KMS-11 (cell line): ENCODE results near the gene POU2F3.

Experiments
- H2AFZ ChIP-seq: fragments of 200-600 bp; sonication (generic); 2 replicates; pipeline ENCODE4 v1.6.1; 2016; ENCODE audit warnings: antibody characterized with exemption, mixed run types, low read depth
- H3K27ac ChIP-seq: fragments of 200-600 bp; sonication (generic); 2 replicates; pipeline ENCODE4 v1.6.1; 2016; ENCODE audit warnings: mild to moderate bottlenecking, mixed run types
- H3K27me3 ChIP-seq: fragments of 200-600 bp; sonication (generic); 2 replicates; pipeline ENCODE4 v1.6.1; 2017; ENCODE audit warnings: mild to moderate bottlenecking, low read depth, mixed run types, moderate library complexity; ENCODE audit not compliant: insufficient read depth
- H3K36me3 ChIP-seq: fragments of 200-600 bp; sonication (generic); 2 replicates; pipeline ENCODE4 v1.6.1; 2017; ENCODE audit warnings: mild to moderate bottlenecking, mixed run types; ENCODE audit not compliant: insufficient read depth
- H3K4me1 ChIP-seq: fragments of 200-600 bp; sonication (generic); 2 replicates; pipeline ENCODE4 v1.6.1; 2016; ENCODE audit warnings: mild to moderate bottlenecking, low read depth, mixed run types; ENCODE audit not compliant: poor library complexity, severe bottlenecking
- H3K4me2 ChIP-seq: fragments of 200-600 bp; sonication (generic); 2 replicates; pipeline ENCODE4 v1.7.0; 2016; ENCODE audit warnings: mild to moderate bottlenecking, mixed run types
- H3K4me3 ChIP-seq: fragments of 200-600 bp; sonication (generic); IDR thresholded peaks from 2 replicates; pipeline ENCODE4 v1.6.1; 2017; ENCODE audit warnings: low read depth, low read length, mixed read lengths; ENCODE audit not compliant: insufficient read depth
- H3K79me2 ChIP-seq: fragments of 200-600 bp; sonication (generic); 2 replicates; pipeline ENCODE4 v1.6.1; 2016; ENCODE audit warnings: low read depth, mixed run types; ENCODE audit not compliant: insufficient read depth
- H3K9ac ChIP-seq: fragments of 200-600 bp; sonication (generic); 2 replicates; pipeline ENCODE4 v1.6.1; 2016; ENCODE audit warnings: mild to moderate bottlenecking, mixed run types
- H4K20me1 ChIP-seq: fragments of 200-600 bp; sonication (generic); 2 replicates; pipeline ENCODE4 v1.6.1; 2016; ENCODE audit warnings: mild to moderate bottlenecking, mixed run types; ENCODE audit not compliant: insufficient read depth
- TF ChIP-seq, protein P1 (sequence below): fragments of 200-600 bp; sonication (generic); conservative IDR thresholded peaks from 2 replicates; pipeline ENCODE4 v1.6.1; 2017; ENCODE audit warnings: low read depth, mild to moderate bottlenecking, antibody characterized with exemption, low read length, moderate library complexity, mixed read lengths

POU2F3 gene

DNA sequence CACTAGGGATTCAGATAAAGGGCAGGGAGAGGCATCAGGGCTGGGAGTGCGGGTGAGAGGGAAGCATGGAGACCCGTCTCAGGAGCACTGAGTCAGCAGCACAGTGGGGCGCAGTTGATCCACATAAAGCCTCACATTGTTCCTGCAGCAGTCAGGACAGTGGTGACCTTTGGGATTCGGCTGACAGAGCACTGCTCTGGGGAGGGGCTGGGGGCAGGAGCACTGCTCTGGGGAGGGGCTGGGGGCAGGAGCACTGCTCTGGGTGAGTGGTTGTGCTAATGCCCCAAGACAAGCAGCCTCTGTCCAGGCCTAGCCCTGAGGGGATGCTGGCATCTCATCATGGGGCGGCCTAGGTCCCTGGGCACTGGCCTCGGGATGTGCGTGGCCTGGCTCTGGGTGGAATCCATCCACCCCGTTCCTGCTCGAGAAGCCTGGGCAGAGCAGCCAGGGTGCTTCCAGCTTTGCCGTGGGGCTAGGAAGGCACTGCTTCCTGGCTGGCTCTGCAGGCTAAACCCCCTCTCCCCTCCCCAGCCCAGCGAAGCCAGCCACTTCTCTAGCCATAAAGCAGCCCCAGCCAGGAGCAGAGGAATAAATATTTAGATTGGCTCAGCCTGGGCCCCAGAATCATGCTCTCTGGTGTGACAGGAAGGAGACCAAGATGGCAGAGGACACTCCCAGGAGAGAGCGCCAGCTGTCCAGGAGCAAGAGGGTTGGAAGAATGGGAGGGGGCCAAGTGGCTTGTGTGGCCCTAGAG is 21.8 kb upstream of the POU2F3 start:
- H2AFZ ChIP-seq, result no peak overlapping the region
- peaks cover 9% of the 10 kb centered on the region for H3K4me1 ChIP-seq
- no peaks in the 10 kb centered on the region for H3K27me3 ChIP-seq
- no peak overlapping the region for H3K4me2 ChIP-seq
- TF ChIP-seq, protein P1, sequence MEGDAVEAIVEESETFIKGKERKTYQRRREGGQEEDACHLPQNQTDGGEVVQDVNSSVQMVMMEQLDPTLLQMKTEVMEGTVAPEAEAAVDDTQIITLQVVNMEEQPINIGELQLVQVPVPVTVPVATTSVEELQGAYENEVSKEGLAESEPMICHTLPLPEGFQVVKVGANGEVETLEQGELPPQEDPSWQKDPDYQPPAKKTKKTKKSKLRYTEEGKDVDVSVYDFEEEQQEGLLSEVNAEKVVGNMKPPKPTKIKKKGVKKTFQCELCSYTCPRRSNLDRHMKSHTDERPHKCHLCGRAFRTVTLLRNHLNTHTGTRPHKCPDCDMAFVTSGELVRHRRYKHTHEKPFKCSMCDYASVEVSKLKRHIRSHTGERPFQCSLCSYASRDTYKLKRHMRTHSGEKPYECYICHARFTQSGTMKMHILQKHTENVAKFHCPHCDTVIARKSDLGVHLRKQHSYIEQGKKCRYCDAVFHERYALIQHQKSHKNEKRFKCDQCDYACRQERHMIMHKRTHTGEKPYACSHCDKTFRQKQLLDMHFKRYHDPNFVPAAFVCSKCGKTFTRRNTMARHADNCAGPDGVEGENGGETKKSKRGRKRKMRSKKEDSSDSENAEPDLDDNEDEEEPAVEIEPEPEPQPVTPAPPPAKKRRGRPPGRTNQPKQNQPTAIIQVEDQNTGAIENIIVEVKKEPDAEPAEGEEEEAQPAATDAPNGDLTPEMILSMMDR, result no peak
- H3K36me3 ChIP-seq, result no peaks in the 10 kb centered on the region
- H4K20me1 ChIP-seq, result no peaks in the 10 kb centered on the region
- no peak overlapping the region for H3K27ac ChIP-seq
- H3K9ac ChIP-seq, result no peak overlapping the region
- no peaks in the 10 kb centered on the region for H3K79me2 ChIP-seq
- H3K4me3 ChIP-seq, result no peak overlapping the region

DNA sequence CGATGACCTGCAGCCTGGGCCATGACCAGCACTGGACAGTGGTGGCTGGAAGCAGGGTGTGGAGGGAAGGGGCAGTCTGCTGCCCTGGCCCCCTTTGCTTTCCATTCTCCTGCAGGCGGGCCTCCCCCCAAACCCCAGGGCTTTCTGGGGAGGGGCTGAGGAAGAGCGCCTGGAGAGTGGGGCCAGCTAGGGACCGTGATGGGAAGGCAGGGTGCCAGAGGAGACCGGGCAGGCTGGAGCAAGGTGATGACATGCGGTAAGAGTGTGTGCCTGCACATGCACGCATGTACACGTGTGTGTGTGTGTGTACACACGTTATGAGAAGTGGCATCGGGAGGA is 21.3 kb upstream of the POU2F3 start:
- no peak overlapping the region for H3K27ac ChIP-seq
- H3K4me3 ChIP-seq, result no peak overlapping the region
- no peaks in the 10 kb centered on the region for H3K79me2 ChIP-seq
- peaks cover 9% of the 10 kb centered on the region for H3K4me1 ChIP-seq
- TF ChIP-seq, protein P1, result no peak
- H2AFZ ChIP-seq, result no peak overlapping the region
- no peaks in the 10 kb centered on the region for H4K20me1 ChIP-seq
- H3K9ac ChIP-seq, result no peak overlapping the region
- H3K4me2 ChIP-seq, result no peak overlapping the region
- H3K36me3 ChIP-seq, result no peaks in the 10 kb centered on the region
- H3K27me3 ChIP-seq, result no peaks in the 10 kb centered on the region

DNA sequence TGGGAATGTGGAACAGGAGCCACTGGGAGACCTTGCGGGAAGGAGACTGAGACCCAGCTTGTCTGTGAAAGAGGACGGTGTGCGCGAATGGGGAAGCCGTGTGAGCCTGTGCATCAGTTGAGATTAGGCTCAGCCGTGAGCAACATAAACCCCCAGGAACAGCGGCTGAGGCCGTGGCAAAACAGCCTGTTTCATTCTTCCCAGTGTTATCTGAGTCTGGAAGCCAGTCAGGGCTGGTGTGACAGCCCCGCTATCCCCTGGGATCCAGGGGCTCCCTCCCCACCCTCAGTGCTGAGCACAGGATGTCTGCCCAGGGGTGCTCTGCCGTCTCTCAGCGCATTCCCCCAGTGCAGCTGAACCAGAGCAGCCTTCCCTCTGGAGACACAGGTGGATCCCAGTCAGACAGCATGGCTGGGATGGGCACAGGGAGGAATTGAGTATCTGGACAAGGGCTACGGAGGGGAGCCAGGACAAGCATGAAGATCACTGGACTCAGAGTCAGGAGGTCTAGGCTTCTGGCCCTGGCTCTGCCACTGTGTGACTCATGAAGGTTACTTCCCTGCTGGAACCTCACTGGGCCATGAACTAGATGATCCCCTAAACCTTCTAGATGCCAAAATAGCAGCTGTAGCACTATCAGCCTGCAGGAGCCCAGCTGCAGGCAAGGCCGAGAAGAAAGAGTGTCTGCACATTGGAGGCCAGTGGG is 20.6 kb upstream of the POU2F3 start:
- no peaks in the 10 kb centered on the region for H3K79me2 ChIP-seq
- no peaks in the 10 kb centered on the region for H3K27me3 ChIP-seq
- peaks cover 9% of the 10 kb centered on the region for H3K4me1 ChIP-seq
- TF ChIP-seq, protein P1, result no peak
- H3K9ac ChIP-seq, result no peak overlapping the region
- H3K27ac ChIP-seq, result no peak overlapping the region
- H3K36me3 ChIP-seq, result no peaks in the 10 kb centered on the region
- no peaks in the 10 kb centered on the region for H4K20me1 ChIP-seq
- H3K4me3 ChIP-seq, result no peak overlapping the region
- H2AFZ ChIP-seq, result no peak overlapping the region
- H3K4me2 ChIP-seq, result no peak overlapping the region

DNA sequence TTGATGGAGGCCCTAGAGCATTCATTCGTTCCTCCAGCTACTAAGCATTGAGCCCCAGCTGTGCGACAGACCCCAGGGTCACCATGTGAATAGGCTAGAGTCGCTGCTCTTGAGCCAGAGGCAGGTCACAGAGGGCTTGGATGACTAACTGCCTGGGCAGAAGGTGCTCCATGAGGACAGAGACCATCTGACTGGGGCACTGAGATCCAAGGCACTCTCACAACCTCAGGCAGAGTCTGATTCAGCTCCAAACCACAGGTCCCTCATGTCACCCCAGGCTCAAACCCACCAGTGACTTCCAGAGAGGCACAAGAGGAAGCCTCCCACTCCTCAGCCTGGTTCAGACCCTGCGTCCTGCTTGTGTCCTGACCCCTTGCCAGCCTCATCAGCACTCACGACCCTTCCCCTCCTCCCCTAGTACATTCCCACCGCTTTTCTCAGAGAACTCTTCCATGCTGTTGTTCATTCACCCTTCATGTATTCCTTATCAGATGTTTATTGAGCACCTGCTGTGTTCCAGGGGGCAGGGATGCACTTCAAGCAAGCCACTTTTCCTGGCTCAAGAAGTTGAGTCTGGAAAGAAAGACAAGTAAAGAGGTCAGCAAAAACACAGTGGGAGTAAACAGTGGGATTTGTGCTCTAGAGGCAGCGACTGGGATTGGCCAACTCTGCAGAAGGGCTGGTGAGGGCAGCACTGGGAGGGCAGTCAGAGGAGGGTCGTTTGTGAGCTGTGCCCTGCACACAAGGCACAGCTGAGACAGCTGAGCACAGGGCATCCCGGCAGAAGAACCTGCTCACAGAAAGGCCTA is 19.8 kb upstream of the POU2F3 start:
- H3K4me2 ChIP-seq, result no peak overlapping the region
- no peak overlapping the region for H2AFZ ChIP-seq
- no peak overlapping the region for H3K9ac ChIP-seq
- TF ChIP-seq, protein P1, result no peak
- H4K20me1 ChIP-seq, result no peaks in the 10 kb centered on the region
- peaks cover 9% of the 10 kb centered on the region for H3K4me1 ChIP-seq
- H3K79me2 ChIP-seq, result no peaks in the 10 kb centered on the region
- H3K36me3 ChIP-seq, result no peaks in the 10 kb centered on the region
- H3K27ac ChIP-seq, result no peak overlapping the region
- no peak overlapping the region for H3K4me3 ChIP-seq
- H3K27me3 ChIP-seq, result no peaks in the 10 kb centered on the region
